ENCODE results near the gene CYB561. TPM values are rescaled to one million over a fixed set of nuclear protein-coding genes. Genes with fewer than 3 reads are reported as not detected.

CYB561 gene
- total RNA-seq, 1 experiment from 2014 or later: 20.7 TPM

DNA sequence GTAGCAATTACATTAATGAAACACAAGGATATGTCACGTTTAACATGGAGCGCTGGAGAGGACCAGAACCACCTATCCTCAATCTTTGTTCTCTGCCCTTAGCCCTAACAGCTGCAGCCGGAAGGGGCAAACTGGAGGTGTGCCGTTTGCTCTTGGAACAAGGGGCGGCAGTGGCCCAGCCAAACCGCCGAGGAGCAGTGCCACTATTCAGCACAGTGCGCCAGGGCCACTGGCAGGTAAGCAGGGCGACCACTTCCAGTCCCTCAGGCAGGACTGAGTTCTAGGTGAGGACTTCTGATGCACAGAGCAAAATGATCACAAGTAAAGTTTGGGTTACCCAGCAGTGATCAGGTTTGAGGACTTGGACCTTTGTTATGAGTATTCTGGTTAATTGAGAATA, 41.1 kb downstream of the CYB561 start:
- Histone ChIP-seq H3T11ph (ENCODE audit: low read length) (no peak overlapping the region), H4K91ac (ENCODE audit: insufficient read length, low read depth, low read length) (no peak overlapping the region), H3K14ac (ENCODE audit: insufficient read depth, low read length) (no peak overlapping the region; the same call in 1 of the 2 replicates), H3K18ac (ENCODE audit: insufficient read length, low read depth, low read length) (no peak overlapping the region), H3K79me1 (ENCODE audit: insufficient read depth, low read depth, low read length, poor library complexity, severe bottlenecking) (no peaks in the 10 kb centered on the region), H3K4ac (ENCODE audit: low read depth, low read length) (no peak overlapping the region), H2AFZ (ENCODE audit: low read length) (no peak overlapping the region), H2BK5ac (ENCODE audit: insufficient read length, low read length) (no peak overlapping the region), H2BK20ac (ENCODE audit: low read depth, low read length, poor library complexity, severe bottlenecking) (no peak overlapping the region), H2AK5ac (ENCODE audit: insufficient read length, low read length) (no peak overlapping the region), H3K23ac (ENCODE audit: insufficient read length, low read depth, low read length) (no peak overlapping the region), H3K23me2 (ENCODE audit: insufficient read length, low read depth, low read length, poor library complexity, severe bottlenecking) (no peaks in the 10 kb centered on the region), H2BK120ac (ENCODE audit: low read depth, low read length, poor library complexity, severe bottlenecking) (no peak overlapping the region), H2BK12ac (ENCODE audit: insufficient read length, low read depth, low read length) (no peak overlapping the region), H3K9me3 (ENCODE audit: control insufficient read depth, low read depth, low read length) (no peaks in the 10 kb centered on the region), H3K27me3 (ENCODE audit: insufficient read depth, low read length) (no peaks in the 10 kb centered on the region), H3K4me2 (ENCODE audit: insufficient read depth, insufficient read length, low read length) (no peak overlapping the region), H2BK15ac (ENCODE audit: low read depth, low read length) (no peak overlapping the region), H3K9ac (ENCODE audit: extremely low read depth, insufficient read length, low read length) (no peak overlapping the region), H4K5ac (ENCODE audit: insufficient read length, low read depth, low read length) (no peak overlapping the region), H4K8ac (replicated peaks; ENCODE audit: insufficient read length, low read depth, low read length) (no peak overlapping the region), H3K4me1 (ENCODE audit: insufficient read depth, low read length) (no peaks in the 10 kb centered on the region), H3K56ac (ENCODE audit: insufficient read length, low read depth, low read length) (no peak overlapping the region), H4K20me1 (ENCODE audit: control insufficient read depth, insufficient read depth, insufficient read length) (no peaks in the 10 kb centered on the region), H3K79me2 (ENCODE audit: insufficient read depth, low read length) (no peaks in the 10 kb centered on the region), H3K27ac (ENCODE audit: insufficient read length, low read depth, low read length) (no peak overlapping the region)
- Mint-ChIP-seq H3K4me3 (no peak overlapping the region), H3K9me3 (no peaks in the 10 kb centered on the region), H3K27me3 (ENCODE audit: low read depth) (no peaks in the 10 kb centered on the region), H3K36me3 (ENCODE audit: insufficient read depth in 1 of 3, low read depth in 3 of 3) (no peaks in the 10 kb centered on the region), H3K4me1 (peaks cover 0 to 3% of the 10 kb centered on the region in 2 experiments; a peak in 2 of 4 replicates), H3K27ac (peak overlapping the region in 1 of 3 experiments; percentile 47; a peak in 1 of 7 replicates)
- TF ChIP-seq, protein P1, sequence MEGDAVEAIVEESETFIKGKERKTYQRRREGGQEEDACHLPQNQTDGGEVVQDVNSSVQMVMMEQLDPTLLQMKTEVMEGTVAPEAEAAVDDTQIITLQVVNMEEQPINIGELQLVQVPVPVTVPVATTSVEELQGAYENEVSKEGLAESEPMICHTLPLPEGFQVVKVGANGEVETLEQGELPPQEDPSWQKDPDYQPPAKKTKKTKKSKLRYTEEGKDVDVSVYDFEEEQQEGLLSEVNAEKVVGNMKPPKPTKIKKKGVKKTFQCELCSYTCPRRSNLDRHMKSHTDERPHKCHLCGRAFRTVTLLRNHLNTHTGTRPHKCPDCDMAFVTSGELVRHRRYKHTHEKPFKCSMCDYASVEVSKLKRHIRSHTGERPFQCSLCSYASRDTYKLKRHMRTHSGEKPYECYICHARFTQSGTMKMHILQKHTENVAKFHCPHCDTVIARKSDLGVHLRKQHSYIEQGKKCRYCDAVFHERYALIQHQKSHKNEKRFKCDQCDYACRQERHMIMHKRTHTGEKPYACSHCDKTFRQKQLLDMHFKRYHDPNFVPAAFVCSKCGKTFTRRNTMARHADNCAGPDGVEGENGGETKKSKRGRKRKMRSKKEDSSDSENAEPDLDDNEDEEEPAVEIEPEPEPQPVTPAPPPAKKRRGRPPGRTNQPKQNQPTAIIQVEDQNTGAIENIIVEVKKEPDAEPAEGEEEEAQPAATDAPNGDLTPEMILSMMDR (conservative IDR thresholded peaks at IDR 0.05): no peak
- WGBS (ENCODE audit: extremely low coverage, insufficient read length, low lambda C conversion rate): no CpG with 5 or more reads among the region's 9 CpGs
- DNase-seq: no peak

Data from H9 (cell line).